HG02840 (cell line): ENCODE data around the gene GDF10.

Experiments used
- ATAC-seq: cut with Tn5 transposase; IDR thresholded peaks from one replicate; pipeline ENCODE4 v1.9.1; 2021; ENCODE audit warnings: mild to moderate bottlenecking, moderate library complexity, moderate number of reproducible peaks; ENCODE audit not compliant: unreplicated experiment, low FRiP score

GDF10 gene

GRCh38 chr10:47349941-47350371, 50.0 kb downstream of the GDF10 start:
- ATAC-seq = no peak

GRCh38 chr10:47350671-47351640, 51.0 kb downstream of the GDF10 start:
- ATAC-seq = no peak

GRCh38 chr10:47351899-47352815, 52.2 kb downstream of the GDF10 start:
- no peak for ATAC-seq

- no peak for ATAC-seq
These were observed 53.4 kb downstream of the GDF10 start for GRCh38 chr10:47353351-47353750.

GRCh38 chr10:47354165-47354564, 54.2 kb downstream of the GDF10 start:
- ATAC-seq = no peak

- ATAC-seq = no peak
These were observed 54.9 kb downstream of the GDF10 start for GRCh38 chr10:47354900-47355299.

GRCh38 chr10:47356708-47357107, 56.7 kb downstream of the GDF10 start:
- no peak for ATAC-seq

GRCh38 chr10:47357131-47357582, 57.2 kb downstream of the GDF10 start:
- ATAC-seq = no peak

- ATAC-seq = no peak
These were observed 57.9 kb downstream of the GDF10 start for GRCh38 chr10:47357911-47358310.

GRCh38 chr10:47358457-47358856, 58.5 kb downstream of the GDF10 start:
- no peak for ATAC-seq

GRCh38 chr10:47359101-47359500, 59.1 kb downstream of the GDF10 start:
- ATAC-seq = no peak

- no peak for ATAC-seq
These were observed 59.8 kb downstream of the GDF10 start for GRCh38 chr10:47359626-47360418.

- no peak for ATAC-seq
These were observed 60.5 kb downstream of the GDF10 start for GRCh38 chr10:47360419-47361040.

- ATAC-seq = no peak
These were observed 61.3 kb downstream of the GDF10 start for GRCh38 chr10:47361293-47361692.

GRCh38 chr10:47362199-47362598, 62.2 kb downstream of the GDF10 start:
- ATAC-seq = no peak
